Mucosa of descending colon (tissue), 3 donors: ENCODE results near the gene EFNA1. TPM values are rescaled to one million over a fixed set of nuclear protein-coding genes. Genes with fewer than 3 reads are reported as not detected.
A peak's percentile ranks its signal among the peaks of the same experiment; 100 is the strongest.
"Not testable (repeated sequence)": the region's sequence is repeated elsewhere in the genome, so short reads cannot be mapped to it uniquely, and the experiment has no call there.

Source experiments
- ATAC-seq: fragments of 200-7000 bp; cut with Tn5 transposase; one replicate; pipeline ENCODE4 v1.9.1; 2020; ENCODE audit warnings: mild to moderate bottlenecking, moderate library complexity
- DNase-seq, 3 donors: peaks; one replicate each; pipeline ENCODE4 v3.0.0-alpha.2; 2020
- H3K36me3 ChIP-seq: fragments of 200-600 bp; one replicate; pipeline ENCODE4 v1.8.0; 2021; ENCODE audit warnings: low read depth, mild to moderate bottlenecking
- H3K4me1 ChIP-seq: fragments of 200-600 bp; one replicate; pipeline ENCODE4 v1.8.0; 2021; ENCODE audit warnings: low read depth, mild to moderate bottlenecking
- H3K4me3 ChIP-seq: fragments of 200-600 bp; one replicate; pipeline ENCODE4 v1.8.0; 2021; ENCODE audit warnings: mild to moderate bottlenecking
- H3K9me3 ChIP-seq: fragments of 200-600 bp; one replicate; pipeline ENCODE4 v1.8.0; 2021; ENCODE audit warnings: mild to moderate bottlenecking
- CTCF ChIP-seq: fragments of 200-600 bp; IDR thresholded peaks from one replicate; pipeline ENCODE4 v1.8.0; 2022; ENCODE audit warnings: antibody characterized with exemption, mild to moderate bottlenecking
- intact Hi-C, 2 donors: fragments of 100-400 bp; cut with DNase I in 1 of 2; cut with micrococcal nuclease in 1 of 2; formaldehyde crosslinking; loops; one replicate each; pipeline versions ENCODE4 v1.11.0 to v1.11.1; 2022; cut with DNase I, micrococcal nuclease
- total RNA-seq, 3 donors: library from RNA; stranded (reverse); fragmentation: NEBNext Ultra II Directional in 2 of 3; extraction: Animal tissue kit (Norgen Biotek cat#: 25700) in 2 of 3; gene quantifications; one replicate each; pipeline versions ENCODE4 v1.2.1 to v1.2.4, GENCODE V29; 2021 to 2023
- donor health status: DM: no; HTN: no; CAD: no; lungs with moderate emphysema.
- donor health status: DM: no; HTN: no; CAD: no.
- donor health status: DM: no; HTN: yes; CAD: no.

Gene EFNA1
- total RNA-seq, 3 donors from 2014 or later, result 46.3 to 198 (median 110) TPM

GRCh38 chr1:155137154-155137949, 9.7 kb downstream of the EFNA1 start:
- peaks cover 45% of the 10 kb centered on the region for H3K4me1 ChIP-seq
- no peak for TF ChIP-seq CTCF
- ATAC-seq (no peak), DNase-seq (no peak)
- no peaks in the 10 kb centered on the region for H3K9me3 ChIP-seq
- intact Hi-C loops, result no loop called here
- peaks cover 6% of the 10 kb centered on the region for H3K36me3 ChIP-seq
- no peak overlapping the region for H3K4me3 ChIP-seq

- peaks cover 29% of the 10 kb centered on the region for H3K4me1 ChIP-seq
- DNase-seq (peak; percentile 94 to 95 (median 95)), ATAC-seq (peak; percentile 69)
- H3K4me3 ChIP-seq, result peak within 1 kb of the TSS; percentile 53
- intact Hi-C loops, result no loop called here
- H3K9me3 ChIP-seq, result no peaks in the 10 kb centered on the region
- H3K36me3 ChIP-seq, result no peaks in the 10 kb centered on the region
- TF ChIP-seq CTCF, result no peak
These were observed 12.4 kb downstream of the EFNA1 start, which contains the start of gene DPM3 for GRCh38 chr1:155139895-155140629. Gene DPM3 (minus strand): TSS chr1:155140531. CDS start chr1:155140240, 291 bp downstream.

GRCh38 chr1:155140630-155140953, 12.9 kb downstream of the EFNA1 start:
- no peak overlapping the region for H3K4me3 ChIP-seq
- ATAC-seq, result no peak
- no peak for TF ChIP-seq CTCF
- no peaks in the 10 kb centered on the region for H3K9me3 ChIP-seq
- intact Hi-C loops, result no loop called here
- H3K36me3 ChIP-seq, result no peaks in the 10 kb centered on the region
- DNase-seq, result no peak
- H3K4me1 ChIP-seq, result peaks cover 29% of the 10 kb centered on the region

GRCh38 chr1:155141749-155142148, 14.1 kb downstream of the EFNA1 start:
- H3K4me1 ChIP-seq, result peaks cover 27% of the 10 kb centered on the region
- DNase-seq, result no peak
- H3K9me3 ChIP-seq, result no peaks in the 10 kb centered on the region
- intact Hi-C loops, result no loop called here
- no peak for ATAC-seq
- no peak for TF ChIP-seq CTCF
- no peaks in the 10 kb centered on the region for H3K36me3 ChIP-seq
- no peak overlapping the region for H3K4me3 ChIP-seq

- Histone ChIP-seq H3K4me1 (peaks cover 3% of the 10 kb centered on the region), H3K4me3 (no peak overlapping the region), H3K36me3 (no peaks in the 10 kb centered on the region), H3K9me3 (no peaks in the 10 kb centered on the region)
- intact Hi-C loops, result no loop called here
- ATAC-seq (no peak), DNase-seq (no peak)
- no peak for TF ChIP-seq CTCF
These were observed 17.8 kb downstream of the EFNA1 start for GRCh38 chr1:155145491-155145890.

- DNase-seq, H3K9me3 ChIP-seq, H3K4me3 ChIP-seq, intact Hi-C loops, H3K4me1 ChIP-seq, ATAC-seq, H3K36me3 ChIP-seq: not testable (repeated sequence)
These were observed 28.4 kb downstream of the EFNA1 start for GRCh38 chr1:155155996-155156643.
